ENCODE results near the gene DBNL.
A peak's percentile ranks its signal among the peaks of the same experiment; 100 is the strongest.

DBNL gene

DNA sequence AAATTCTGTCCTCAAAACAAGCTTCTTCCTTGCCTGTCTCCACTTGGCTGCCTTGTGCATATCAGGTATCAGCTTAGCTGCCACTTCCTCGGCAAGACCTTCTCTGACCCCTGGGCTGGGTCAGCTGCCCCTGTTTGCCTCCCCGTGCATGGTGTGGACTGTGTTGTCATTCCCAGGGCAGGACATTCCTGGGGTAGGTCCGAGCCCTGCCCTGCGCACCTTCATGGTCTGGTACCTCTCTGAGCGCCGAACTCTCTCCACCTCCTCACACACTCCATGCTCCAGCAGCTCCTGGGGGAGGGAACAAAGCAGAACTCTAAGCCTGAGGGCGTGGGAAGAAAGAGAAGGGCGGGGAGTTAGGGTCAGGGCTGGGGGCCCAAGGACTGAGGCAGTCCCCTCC lies 34.0 kb downstream of the DBNL start:
- no peak for DNase-seq (ENCODE audit: low read depth)

DNA sequence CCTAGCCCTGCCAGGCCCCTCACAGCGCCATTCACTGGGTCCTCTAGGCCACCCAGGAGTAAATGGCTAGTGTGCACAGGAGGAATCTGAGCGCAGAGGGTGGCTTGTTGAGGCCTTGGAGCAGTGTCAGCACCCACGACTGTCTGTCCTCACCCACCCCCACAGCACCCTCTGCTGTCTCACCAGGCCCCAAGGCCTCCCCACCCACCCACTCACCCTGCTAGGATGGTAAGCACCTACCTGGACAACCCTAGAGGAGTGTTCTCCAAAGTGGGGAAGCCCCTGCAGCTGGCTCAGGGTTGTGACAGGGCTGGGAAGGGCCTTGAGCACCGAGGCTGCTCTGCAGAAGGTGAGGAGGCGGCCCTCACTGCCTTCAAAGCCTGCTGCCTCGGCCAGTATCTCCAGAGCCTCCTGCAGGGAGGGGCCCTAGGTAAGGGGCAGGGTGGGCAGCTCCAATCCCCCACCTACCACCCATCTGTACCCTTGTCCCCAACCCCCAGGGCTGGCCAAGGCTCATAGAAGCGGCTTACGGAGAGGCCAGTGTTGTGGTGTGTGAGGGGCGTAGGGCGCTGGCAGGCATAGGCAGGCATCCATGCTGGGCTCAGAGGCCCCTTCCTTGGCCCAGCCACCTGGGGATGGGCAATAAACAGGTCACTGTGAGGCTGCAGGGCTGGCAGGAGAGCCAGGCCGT lies 35.0 kb downstream of the DBNL start:
- no peak for DNase-seq (ENCODE audit: low read depth)

DNA sequence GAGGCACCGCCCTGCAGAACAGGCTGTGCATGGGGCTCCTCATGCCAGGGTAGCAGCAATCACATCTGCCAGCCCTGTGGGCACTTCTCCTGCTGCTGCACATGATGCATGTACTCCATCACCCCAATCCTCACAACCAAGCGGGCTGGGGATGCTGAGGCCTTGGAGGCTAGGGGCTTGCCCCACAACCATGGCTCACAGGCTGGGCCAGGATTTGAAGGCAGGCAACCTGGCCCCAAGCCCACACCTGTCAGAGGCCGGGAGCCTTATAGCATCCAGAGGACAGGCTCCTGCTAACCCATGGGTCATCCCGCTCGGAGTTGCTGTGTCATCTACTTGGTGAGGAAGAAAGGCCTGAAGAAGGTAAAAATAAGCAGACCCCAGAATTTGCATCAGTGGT lies 35.6 kb downstream of the DBNL start:
- no peak for DNase-seq (ENCODE audit: low read depth)

DNA sequence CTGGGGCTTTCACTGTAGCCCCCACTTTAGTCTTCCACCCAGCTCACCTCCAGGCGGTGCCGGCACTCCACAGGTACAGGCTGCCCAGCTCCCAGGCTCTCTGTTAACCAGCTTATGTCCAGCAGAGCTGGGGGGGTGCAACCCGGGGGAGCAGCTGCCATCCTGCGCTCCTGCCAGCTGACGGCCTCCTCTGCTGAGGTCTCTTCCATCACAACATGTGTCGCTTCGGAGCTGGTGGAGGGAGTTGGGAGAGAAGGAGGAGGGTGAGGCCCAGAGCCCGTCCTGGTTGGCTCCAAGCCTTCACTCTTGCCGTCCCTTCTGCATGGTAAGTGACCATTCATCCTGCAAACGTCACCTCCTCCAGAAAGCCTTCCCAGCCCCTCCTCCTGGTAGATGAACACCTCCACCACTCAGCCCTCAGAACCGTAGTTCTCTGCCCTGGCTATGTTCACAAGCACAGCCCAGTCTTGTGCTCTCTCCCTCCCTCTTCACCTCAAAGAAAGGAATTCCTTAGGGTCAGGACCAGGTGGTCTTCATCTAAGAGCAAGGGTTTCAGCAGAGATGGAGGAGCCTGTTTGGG lies 36.3 kb downstream of the DBNL start:
- no peak for DNase-seq (ENCODE audit: low read depth)

DNA sequence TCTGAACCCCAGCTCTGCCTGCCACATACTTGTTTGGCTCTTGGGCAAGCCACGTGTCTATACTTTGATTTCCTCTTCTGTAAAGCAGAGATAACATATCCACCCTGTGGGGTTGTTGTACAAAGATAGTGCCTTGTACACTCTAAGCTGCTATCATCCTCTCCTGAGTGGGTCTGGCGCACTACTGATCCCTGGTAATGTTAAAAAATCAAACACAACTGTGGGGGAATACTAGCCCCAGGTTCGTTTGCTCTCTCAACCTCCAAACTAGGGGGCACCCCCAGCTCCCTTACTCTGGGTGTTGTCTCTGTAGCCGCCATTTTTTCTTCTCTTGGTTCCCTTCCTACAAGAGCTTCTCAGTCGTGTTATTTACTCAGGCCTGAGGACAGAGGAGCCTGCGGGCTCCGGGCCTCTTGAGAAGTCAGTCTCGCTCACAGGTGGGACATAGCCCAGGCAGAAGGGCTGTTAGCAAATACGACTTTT lies 36.8 kb downstream of the DBNL start:
- no peak for DNase-seq (ENCODE audit: low read depth)

DNA sequence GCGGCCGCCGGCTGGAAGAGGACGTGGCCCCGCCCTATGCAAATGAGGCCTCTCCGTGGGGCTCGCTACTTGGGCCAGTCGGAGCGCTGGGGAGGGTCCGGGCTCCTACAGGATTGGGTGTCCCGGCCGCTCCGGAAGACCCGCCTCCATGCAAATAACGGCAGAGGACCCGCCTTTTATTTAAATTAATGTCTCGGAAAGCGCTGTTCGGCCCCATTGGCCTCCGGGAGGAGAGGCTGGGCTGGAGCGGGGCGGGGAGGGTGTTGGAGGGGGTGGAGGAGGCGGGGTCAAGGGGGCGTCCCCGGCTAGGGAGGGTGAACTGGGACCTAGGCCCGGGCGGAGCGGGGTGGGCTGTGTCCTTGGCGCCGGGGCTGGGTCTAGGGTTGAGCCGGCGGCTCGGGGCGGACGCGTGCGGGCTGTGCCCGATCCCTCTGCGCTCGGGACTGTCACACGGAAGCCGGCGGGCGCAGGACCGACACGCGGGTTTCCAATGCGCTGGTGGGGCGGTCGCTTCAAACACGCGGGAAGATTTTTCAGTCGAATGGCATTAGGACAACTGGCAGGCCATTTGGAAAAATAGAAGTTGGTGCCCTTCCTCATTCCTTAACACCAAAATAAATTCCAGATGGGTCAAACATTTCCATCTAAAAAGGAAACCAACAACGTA lies 38.2 kb downstream of the DBNL start:
- peak; percentile 99 for DNase-seq (ENCODE audit: low read depth)

DNA sequence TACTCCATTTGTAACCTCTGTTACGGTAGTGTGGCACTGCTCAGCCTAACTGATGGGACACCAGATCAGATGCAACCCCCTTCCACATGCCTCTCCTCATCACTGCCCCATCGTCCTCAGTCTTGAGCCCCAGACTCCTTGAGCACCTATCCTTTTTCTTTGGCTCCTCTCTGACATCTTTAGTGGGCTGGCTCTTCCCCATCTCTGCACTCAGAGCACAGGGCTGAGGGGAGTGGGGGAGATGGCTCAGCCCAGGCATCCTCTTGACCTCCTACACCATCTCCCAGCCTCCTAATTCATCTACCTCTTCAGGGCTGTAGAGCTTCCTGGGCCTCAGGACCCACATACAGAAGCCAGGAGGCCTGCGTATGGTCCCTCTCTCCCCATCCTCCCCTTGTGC lies 39.3 kb downstream of the DBNL start:
- DNase-seq (ENCODE audit: low read depth), result no peak

DNA sequence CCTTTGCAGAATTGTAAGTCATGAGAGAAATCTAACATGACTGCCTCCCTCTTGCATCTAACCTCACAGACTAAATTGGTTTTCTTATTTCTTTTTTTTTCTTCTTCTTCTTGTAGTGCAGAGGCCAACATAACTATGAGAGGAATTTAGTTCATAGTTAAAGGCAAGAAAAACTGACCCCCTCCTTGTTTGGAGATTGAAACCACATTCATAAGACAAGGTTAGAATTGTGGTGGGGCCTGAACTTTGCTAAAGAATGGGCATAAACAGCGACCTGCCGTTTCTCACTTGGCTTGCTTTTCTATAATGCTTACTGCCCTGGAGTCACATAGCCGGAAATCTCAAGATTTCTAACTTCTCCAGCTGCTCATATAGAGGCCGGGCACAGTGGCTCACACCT lies 40.2 kb downstream of the DBNL start:
- no peak for DNase-seq (ENCODE audit: low read depth)

DNA sequence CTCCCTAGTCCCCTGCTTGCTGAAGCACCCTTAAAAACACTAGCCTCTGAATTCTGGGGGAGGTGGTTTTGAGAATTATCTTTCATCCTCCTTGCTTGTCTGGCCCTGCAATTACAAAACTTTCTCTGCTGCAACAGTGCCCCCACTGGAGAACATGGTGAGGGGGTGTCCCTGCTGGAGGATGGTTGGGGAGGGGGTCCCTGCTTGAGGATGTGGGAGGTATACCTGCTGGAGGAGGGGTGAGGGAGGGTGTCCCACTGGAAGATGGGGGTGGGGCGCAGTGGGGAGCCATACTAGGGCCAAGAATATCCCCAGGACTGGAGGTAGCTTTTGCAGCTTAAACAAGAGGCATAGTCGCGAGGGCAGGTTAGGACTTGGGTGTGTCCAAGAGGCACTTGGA lies 41.0 kb downstream of the DBNL start:
- no peak for DNase-seq (ENCODE audit: low read depth)

DNA sequence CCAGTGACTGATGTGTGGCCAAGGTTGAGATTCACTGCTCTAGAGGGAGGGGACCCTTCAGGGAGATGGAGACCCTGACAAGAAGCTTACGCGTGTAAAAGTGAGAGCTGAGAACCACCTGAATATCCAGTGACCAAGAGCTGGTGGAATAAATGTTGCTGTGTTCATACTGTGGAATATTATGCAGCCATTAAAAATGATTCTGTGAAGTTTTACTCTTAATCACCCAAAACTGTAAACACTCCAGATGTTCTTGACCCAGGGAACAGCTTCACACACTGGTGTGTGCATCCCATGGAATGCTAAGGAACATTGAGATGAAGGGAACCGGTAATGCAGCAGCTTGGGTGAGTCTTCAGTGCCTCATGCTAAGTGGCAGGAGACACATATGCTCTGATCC lies 42.1 kb downstream of the DBNL start:
- no peak for DNase-seq (ENCODE audit: low read depth)

DNA sequence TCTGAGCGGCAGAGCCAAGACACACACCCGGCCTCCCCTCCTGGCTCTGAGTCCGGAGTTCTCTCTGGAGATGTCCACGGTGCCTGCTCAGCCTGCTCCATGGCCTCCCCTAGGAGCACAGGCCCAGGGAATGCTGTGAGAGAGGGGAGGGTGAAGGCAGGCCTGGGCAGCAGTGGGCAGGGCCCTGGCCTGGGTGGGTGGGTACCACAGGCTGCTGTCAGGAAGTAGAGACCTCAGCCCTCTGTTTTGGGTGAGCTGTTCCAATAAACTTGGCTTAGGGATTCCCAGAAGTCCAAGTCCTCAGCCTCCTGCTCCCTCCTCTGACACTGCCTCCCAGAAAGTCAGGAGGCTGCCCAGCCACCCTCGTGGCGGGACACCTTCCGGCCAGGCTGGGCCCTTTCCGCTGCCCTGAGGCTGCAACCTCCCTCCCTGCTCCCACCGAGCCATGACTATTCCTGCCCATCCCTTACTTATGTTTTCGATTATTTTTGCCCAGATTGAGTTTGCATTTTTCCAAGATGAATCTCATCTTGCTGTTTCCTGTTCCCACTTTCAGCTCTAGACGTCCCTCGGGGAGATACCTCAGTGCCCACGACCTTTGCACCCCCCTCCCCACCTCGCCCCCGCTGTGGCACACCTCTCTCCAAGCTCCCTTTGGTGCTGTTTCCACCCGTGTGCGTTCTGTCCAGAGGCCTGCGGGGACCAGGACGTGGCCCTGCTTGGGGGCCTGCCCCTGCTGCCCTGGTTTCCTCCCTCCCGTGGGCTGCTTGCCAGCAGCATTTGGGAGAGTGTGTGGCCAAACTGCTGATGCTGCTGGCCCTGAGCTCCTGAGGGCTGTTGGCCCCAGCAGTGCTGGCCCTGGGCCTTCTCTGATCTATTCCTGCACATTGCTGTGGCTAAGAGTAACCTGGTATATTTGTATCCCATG lies 43.7 kb downstream of the DBNL start:
- peak; percentile 93 for DNase-seq (ENCODE audit: low read depth)

DNA sequence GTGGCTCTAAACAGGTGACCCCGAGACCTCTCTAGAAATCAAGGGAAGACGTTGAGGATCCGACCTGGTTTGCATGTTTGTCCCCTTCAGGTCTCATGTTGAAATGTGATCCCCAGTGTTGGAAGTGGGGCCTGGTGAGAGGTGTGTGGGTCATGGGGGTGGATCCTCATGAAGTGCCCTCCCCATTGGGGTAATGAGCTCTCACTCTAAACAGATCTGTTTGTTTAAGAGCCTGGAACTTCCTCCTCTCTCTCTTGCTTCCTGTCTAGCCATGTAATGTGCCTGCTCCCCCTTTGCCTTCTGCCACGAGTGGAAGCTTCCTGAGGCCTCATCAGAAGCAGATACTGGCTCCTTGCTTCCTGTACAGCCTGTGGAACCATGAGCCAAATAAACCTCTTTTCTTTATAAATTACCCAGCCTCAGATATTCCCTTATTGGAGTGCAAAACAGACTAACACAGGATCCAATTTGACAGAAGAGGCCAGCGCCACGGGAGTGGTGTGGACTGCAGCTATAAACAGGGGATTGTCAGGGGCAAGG lies 48.7 kb downstream of the DBNL start:
- no peak for DNase-seq (ENCODE audit: low read depth)

DNA sequence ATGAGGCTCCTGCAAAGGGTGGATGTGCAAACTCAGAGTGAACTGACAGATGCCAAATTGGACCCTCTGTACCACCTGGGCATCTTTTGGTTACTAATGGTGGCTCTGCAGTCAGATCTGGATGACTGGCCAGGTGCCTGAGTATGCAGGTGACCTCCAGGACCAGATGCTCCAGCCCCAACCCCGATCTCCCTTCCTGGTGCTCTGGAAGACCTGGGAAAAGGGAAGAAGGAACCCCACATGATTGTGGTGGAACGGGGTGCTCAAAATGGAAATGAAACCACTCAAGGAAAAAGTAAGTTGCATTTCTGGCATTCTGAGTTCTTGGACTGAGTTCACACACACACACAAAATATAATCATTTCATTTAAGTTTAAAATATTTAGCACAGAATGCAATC lies 49.9 kb downstream of the DBNL start:
- no peak for DNase-seq (ENCODE audit: low read depth)

DNA sequence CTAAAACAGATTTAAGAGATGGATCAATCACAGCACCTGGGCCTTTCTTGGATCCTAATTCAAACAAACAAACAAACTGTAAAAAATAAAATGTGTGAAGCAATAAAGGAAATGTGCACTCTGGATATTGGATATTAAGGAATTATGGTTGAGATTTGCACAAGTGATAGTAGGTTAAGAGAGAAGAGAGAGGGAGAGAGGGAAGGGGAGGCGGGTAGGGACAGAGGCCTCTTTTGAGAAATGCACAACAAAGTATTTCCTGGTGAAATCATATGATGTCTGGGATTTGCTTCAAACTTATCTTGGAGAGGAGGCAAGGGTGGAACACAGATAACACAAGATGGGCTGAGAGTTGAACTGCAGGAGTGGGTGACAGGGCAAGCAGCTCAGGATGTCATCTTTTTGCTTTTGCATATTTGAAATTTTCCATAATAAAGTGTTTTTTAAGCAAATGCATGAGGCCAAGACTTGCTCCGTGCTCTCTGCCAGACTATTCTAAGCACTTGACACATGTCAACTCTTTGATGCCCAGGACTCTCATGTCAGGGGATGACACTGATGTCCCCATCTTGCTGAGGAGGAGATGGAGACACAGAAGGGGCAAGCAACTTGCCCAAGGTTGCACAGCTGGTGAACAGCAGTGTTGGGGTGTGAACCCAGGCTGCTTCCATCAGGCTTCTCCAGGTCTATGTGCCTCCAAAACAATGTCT lies 50.5 kb downstream of the DBNL start:
- DNase-seq (ENCODE audit: low read depth), result no peak

DNA sequence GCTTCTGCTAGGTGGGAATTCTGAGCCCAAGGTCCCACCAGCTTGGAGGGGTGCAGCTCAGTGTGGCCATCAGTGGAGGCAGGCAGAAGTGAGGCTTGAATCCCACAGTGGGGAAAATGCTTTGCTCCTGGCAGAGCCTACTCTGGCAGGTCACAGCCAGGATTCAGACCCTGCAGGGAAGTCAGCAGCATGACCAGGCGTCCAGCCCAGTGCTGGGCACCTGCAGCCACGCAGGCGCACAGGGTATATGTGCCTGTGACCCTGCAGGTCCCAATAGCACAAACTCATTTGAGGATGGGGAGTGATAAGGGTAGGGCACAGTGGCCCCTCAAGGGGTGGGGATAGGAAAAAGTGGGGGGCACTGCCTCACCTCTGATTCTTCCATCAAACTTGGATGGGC lies 51.3 kb downstream of the DBNL start:
- no peak for DNase-seq (ENCODE audit: low read depth)

DNA sequence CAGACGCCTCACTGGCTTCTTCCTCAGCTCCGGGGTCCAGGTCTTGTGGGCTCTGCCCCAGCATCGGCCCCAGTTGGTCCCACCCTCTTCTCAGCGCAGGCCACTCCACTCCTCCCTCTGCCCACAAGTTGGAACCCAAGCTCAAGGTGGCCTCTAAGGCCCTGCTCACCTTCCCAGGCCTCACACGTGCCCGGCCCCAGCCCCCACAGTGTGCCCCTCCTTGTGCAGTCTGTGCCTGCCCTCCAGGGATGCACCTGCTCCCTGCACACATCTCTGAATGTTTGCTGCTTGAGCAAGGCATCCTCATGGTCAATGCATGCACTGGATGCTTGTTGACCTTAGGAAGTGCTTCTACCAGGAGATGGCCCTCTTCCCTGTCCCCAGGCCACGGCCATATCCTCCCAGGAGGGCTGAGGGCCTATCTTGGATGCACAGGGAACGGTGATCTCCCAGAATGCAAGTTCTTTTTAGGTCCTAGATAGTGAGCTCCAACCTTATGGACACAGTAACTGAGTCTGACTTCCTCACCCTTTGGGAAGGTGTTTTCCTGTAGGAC lies 51.9 kb downstream of the DBNL start:
- DNase-seq (ENCODE audit: low read depth), result no peak

DNA sequence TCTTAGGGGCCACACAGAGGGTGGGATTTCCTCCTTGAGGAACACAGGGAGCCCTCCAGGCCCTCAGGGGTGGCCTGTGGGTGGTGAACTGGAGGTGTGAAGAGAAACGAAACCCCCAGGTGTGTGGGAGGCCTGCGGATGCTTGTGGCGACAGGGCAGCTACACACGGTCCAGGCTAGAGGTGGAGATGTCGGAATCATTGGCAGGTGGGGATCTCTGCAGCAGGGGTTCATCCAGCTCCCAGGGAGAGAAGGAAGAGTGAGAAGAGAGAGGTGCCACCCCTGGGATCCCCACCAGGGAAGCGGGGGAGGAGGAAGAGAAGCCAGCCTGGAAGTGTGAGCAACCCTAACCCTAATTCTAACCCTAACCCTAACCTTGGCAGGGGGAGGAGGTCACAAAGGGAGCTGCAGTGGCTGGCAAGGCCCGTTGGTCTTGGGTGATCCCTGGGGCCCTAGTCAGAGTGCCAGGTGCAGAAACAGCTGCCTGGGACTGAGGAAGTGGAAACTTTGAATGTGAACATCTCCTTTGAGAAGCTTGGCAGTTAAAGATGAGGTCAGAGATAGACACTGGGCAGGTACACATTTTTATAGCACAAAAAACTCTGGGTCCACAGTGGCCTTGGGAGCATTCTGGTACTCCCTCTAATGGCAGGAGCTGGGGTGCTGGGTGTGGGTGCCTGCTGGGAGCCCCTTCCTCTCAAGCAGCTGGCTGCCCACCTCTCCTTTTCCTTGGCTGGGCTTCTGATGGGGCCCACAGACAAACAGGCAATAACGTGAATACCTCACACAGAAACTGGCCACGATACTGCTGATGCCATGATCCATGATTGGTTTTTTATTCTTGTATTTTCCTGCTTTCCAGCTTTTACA lies 52.8 kb downstream of the DBNL start:
- DNase-seq (ENCODE audit: low read depth), result no peak

DNA sequence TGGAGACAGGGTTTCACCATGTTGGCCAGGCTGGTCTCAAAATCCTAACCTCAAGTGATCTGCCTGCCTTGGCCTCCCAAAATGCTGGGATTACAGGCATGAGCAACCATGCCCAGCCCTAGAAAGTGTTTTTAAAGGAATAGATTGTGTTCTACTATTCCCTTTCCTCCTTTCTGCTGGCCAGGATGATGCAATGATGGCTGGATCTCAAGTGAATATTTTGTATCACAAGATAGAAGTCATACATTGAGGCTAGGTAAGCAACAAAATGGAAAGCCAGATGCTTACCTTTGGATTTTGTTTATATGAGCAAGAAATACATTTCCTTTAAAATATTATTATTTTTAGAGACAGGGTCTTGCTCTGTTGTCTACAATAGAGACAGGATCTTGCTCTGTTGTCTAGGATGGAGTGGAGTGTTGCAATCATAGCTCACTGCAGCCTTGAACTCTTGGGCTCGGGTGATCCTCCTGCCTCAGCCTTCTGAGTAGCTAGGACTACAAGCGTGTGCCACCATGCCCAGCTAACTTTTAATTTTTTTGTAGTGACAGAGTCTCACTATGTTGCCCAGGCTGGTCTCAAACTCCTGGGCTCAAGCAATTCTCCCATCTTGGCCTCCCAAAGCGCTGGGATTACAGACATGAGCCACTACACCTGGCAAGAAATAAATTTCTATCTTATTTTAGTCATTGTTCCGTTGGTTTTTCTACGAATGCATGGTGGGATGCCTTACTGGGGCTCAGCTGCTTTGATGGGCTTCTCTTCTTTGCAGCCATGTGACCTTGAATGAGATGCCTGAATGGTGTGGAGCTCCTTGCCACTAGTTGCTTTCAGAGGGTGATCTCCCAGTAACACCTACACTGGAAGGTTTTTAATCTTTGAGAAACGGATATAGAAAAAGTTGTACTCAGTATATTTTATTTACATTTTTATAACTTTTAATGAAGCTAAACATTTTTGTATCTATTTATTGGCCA lies 53.9 kb downstream of the DBNL start:
- DNase-seq (ENCODE audit: low read depth), result no peak

DNA sequence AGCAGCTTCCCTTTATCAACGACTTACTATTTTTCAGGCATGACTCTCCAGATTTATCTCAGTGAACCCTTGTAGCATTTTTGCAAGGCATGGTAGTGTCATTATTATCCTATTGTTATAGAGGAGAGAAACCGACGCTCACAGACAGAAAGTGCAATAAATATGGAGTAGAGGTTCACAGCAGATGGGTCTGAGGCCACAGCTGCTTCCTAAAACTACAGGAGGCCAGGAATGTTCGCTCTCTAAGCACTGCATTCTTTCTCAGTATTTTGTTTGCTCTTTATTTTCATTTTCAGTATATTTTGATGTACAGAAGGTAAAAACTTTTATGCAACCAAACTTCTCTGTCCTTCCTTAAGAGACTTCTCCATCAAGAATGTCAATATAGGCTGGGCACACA lies 55.2 kb downstream of the DBNL start:
- DNase-seq (ENCODE audit: low read depth), result no peak
